Thyroid gland (tissue), 4 donors: ENCODE measurements around the gene MGAT1. TPM values are rescaled to one million over a fixed set of nuclear protein-coding genes. Genes with fewer than 3 reads are reported as not detected.

ENCODE experiments used
- DNase-seq, 2 donors: peaks; one replicate each; pipeline ENCODE4 v3.0.0-alpha.2; 2019
- H3K27ac ChIP-seq, 3 donors: fragments of 200-600 bp; sonication (generic); 1 replicate in 2 of 3; 2 replicates in 1 of 3; pipeline ENCODE4 v1.5.1; 2016 to 2019; ENCODE audit warnings: mild to moderate bottlenecking in 1 of 3, moderate library complexity in 1 of 3
- H3K27me3 ChIP-seq: fragments of 200-600 bp; sonication (generic); one replicate; pipeline ENCODE4 v1.5.1; 2019
- H3K36me3 ChIP-seq, 2 donors: fragments of 200-600 bp; sonication (generic); one replicate each; pipeline ENCODE4 v1.5.1; 2016 to 2019
- H3K4me1 ChIP-seq, 2 donors: fragments of 200-600 bp; sonication (generic); one replicate each; pipeline ENCODE4 v1.5.1; 2017 to 2019
- H3K4me3 ChIP-seq, 3 donors: fragments of 200-600 bp; sonication (generic); replicated peaks in 1 of 3; 1 replicate in 2 of 3; 2 replicates in 1 of 3; pipeline ENCODE4 v1.5.1; 2016; ENCODE audit warnings: mild to moderate bottlenecking in 1 of 3
- H3K9me3 ChIP-seq: fragments of 200-600 bp; sonication (generic); one replicate; pipeline ENCODE4 v1.5.1; 2017
- POLR2A ChIP-seq, 2 donors: fragments of 450-650 bp; IDR thresholded peaks; one replicate each; pipeline ENCODE4 v1.6.1; 2017; ENCODE audit warnings: antibody characterized with exemption in 2 of 2, mild to moderate bottlenecking in 2 of 2, moderate library complexity in 1 of 2
- WGBS, 2 donors: methylation state at CpG; one replicate each; pipeline ENCODE4 v1.1.5; 2017; 5-methylcytosine and 5-hydroxymethylcytosine counted together
- intact Hi-C: fragments of 100-400 bp; cut with DNase I; formaldehyde crosslinking; loops from one replicate; pipeline ENCODE4 v1.15.1; 2023
- total RNA-seq, 4 donors: library from RNA; depleted of rRNA; stranded (reverse); fragments of >200 nt; gene quantifications; one replicate each; pipeline ENCODE4 v1.2.3, GENCODE V29; 2016
- TF ChIP-seq, protein P1 (sequence below), 6 experiments: fragments of 200-600 bp in 3 of 6; fragments of 450-650 bp in 3 of 6; sonication (generic) in 3 of 6; IDR thresholded peaks; one replicate each; pipeline ENCODE4 v1.5.1; 2016 to 2019; ENCODE audit warnings: antibody characterized with exemption in 6 of 6, mild to moderate bottlenecking in 2 of 6, inconsistent platforms in 1 of 6, moderate library complexity in 1 of 6

Gene MGAT1
- total RNA-seq, 4 donors from 2014 or later: 155 to 283 (median 200) TPM

DNA sequence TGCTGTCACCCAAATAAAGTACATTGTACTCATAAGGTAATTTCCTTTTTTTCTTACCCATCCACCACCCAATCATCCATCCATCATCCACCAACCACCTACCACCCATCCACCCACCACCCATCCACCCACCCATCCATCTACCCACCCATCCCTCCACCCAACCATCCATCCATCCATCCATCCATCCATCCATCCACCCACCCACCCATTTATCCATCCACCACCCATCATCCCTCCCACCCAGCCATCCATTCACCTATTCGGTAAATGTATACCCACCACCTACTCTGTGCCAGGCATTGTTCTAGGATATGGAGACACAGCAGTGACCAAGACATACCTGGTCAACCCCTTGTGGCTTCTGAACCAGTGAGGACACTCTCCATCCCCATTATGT, 25.1 kb downstream of the MGAT1 start:
- Histone ChIP-seq H3K27me3 (no peaks in the 10 kb centered on the region), H3K36me3 (no peaks in the 10 kb centered on the region), H3K9me3 (no peaks in the 10 kb centered on the region), H3K27ac (no peak overlapping the region), H3K4me1 (no peaks in the 10 kb centered on the region), H3K4me3 (no peak overlapping the region)
- intact Hi-C loops: no loop called here
- no peak for DNase-seq
- TF ChIP-seq, protein P1, sequence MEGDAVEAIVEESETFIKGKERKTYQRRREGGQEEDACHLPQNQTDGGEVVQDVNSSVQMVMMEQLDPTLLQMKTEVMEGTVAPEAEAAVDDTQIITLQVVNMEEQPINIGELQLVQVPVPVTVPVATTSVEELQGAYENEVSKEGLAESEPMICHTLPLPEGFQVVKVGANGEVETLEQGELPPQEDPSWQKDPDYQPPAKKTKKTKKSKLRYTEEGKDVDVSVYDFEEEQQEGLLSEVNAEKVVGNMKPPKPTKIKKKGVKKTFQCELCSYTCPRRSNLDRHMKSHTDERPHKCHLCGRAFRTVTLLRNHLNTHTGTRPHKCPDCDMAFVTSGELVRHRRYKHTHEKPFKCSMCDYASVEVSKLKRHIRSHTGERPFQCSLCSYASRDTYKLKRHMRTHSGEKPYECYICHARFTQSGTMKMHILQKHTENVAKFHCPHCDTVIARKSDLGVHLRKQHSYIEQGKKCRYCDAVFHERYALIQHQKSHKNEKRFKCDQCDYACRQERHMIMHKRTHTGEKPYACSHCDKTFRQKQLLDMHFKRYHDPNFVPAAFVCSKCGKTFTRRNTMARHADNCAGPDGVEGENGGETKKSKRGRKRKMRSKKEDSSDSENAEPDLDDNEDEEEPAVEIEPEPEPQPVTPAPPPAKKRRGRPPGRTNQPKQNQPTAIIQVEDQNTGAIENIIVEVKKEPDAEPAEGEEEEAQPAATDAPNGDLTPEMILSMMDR (IDR thresholded peaks at IDR 0.05): no peak
- TF ChIP-seq POLR2A (IDR thresholded peaks at IDR 0.05): no peak
- 97 to 100% methylated on average over 1 of the region's 1 CpG for WGBS, 2 donors

DNA sequence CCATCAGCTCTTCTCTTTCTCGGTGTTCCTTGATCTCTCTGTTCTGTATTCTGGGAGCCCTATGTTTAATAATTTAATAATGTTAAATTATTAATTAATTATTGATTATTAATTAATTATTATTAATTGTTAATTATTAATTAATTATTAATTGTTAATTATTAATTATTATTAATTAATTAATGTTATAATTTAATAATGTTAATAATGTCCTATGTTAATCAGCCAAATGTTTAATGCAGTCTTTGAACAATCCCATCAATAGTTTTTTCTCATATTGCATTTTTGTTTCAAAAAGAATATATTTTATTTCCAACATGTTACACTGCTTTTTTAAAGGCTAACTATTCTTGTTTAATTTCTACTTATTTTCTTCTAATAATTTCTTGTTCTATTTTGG, 26.2 kb downstream of the MGAT1 start:
- H3K9me3 ChIP-seq: no peaks in the 10 kb centered on the region
- 98 to 100% methylated on average over 1 of the region's 1 CpG for WGBS, 2 donors
- no peak overlapping the region for H3K4me3 ChIP-seq
- H3K27me3 ChIP-seq: no peaks in the 10 kb centered on the region
- H3K4me1 ChIP-seq: no peaks in the 10 kb centered on the region
- H3K36me3 ChIP-seq: no peaks in the 10 kb centered on the region
- no peak for TF ChIP-seq POLR2A (IDR thresholded peaks at IDR 0.05)
- TF ChIP-seq, protein P1 (IDR thresholded peaks at IDR 0.05): no peak
- intact Hi-C loops: no loop called here
- DNase-seq: no peak
- H3K27ac ChIP-seq: no peak overlapping the region

- DNase-seq: no peak
- WGBS, 2 donors: 86 to 91% methylated on average over 7 of the region's 7 CpGs
- H3K4me1 ChIP-seq: no peaks in the 10 kb centered on the region
Observed at GRCh38 chr5:180775624-180776023, 27.0 kb downstream of the MGAT1 start.

DNA sequence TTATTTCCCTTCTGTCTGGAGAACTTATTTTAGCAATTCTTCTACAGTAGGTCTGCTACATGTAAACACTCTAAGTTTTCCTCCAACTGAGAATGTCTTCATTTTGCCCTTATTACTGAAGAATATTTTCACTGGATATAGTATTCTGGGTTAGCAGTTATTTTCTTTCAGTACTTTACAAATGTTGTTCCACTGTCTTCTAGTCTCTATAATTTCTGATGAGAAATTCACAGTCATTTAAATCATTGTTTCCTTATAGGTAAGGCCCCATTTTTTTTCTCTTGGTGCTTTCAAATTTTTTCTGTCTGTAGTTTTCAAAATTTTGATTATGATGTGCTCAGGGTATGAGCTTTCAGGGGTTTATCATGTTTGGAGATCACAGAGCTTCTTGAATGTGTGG, 30.8 kb downstream of the MGAT1 start:
- H3K27me3 ChIP-seq: no peaks in the 10 kb centered on the region
- no peak for DNase-seq
- H3K27ac ChIP-seq: no peak overlapping the region
- H3K36me3 ChIP-seq: no peaks in the 10 kb centered on the region
- intact Hi-C loops: no loop called here
- no peaks in the 10 kb centered on the region for H3K9me3 ChIP-seq
- TF ChIP-seq POLR2A (IDR thresholded peaks at IDR 0.05): no peak
- TF ChIP-seq, protein P1 (IDR thresholded peaks at IDR 0.05): no peak
- H3K4me1 ChIP-seq: no peaks in the 10 kb centered on the region
- no peak overlapping the region for H3K4me3 ChIP-seq

More at GRCh38 chr5:180775624-180776023, 27.0 kb downstream of the MGAT1 start:
- TF ChIP-seq, protein P1 (IDR thresholded peaks at IDR 0.05): no peak
- no peak for TF ChIP-seq POLR2A (IDR thresholded peaks at IDR 0.05)
- H3K4me3 ChIP-seq: no peak overlapping the region
- no peaks in the 10 kb centered on the region for H3K27me3 ChIP-seq
- no peaks in the 10 kb centered on the region for H3K36me3 ChIP-seq
- no peak overlapping the region for H3K27ac ChIP-seq
- no peaks in the 10 kb centered on the region for H3K9me3 ChIP-seq
- intact Hi-C loops: no loop called here

- intact Hi-C loops: no loop called here
Observed at GRCh38 chr5:180769821-180770220, 32.8 kb downstream of the MGAT1 start.

More at GRCh38 chr5:180769821-180770220, 32.8 kb downstream of the MGAT1 start:
- no peaks in the 10 kb centered on the region for H3K4me1 ChIP-seq
- WGBS, 2 donors: 88 to 92% methylated on average over 3 of the region's 3 CpGs
- H3K4me3 ChIP-seq: no peak overlapping the region
- H3K27ac ChIP-seq: no peak overlapping the region
- no peaks in the 10 kb centered on the region for H3K9me3 ChIP-seq
- no peaks in the 10 kb centered on the region for H3K27me3 ChIP-seq
- DNase-seq: no peak
- TF ChIP-seq, protein P1 (IDR thresholded peaks at IDR 0.05): no peak
- no peak for TF ChIP-seq POLR2A (IDR thresholded peaks at IDR 0.05)
- no peaks in the 10 kb centered on the region for H3K36me3 ChIP-seq
